K562 (cell line): ENCODE measurements around the gene HLCS. TPM values are rescaled to one million over a fixed set of nuclear protein-coding genes. Genes with fewer than 3 reads are reported as not detected.

ENCODE experiments used
- CBX1 ChIP-seq: sonication (generic); IDR thresholded peaks from 2 replicates; pipeline ENCODE4 v1.6.1; 2016; ENCODE audit warnings: antibody characterized with exemption, low read depth, mild to moderate bottlenecking
- FOS ChIP-seq: IDR thresholded peaks from 3 replicates; pipeline ENCODE4 v1.6.1; 2011; ENCODE audit not compliant: insufficient read length; ENCODE audit errors: extremely low read depth
- JUND ChIP-seq, 2 experiments: IDR thresholded peaks; 2 replicates in 1 of 2; 3 replicates in 1 of 2; pipeline ENCODE4 v1.6.1; 2011; ENCODE audit warnings: borderline replicate concordance in 2 of 2, low read depth in 2 of 2, low read length in 2 of 2, improper control_type of control experiment in 1 of 2, missing biosample characterization in 1 of 2, missing genetic modification characterization in 1 of 2, missing genetic modification reagents in 1 of 2
- NCOA2 ChIP-seq, 2 experiments: fragments of 450-650 bp; IDR thresholded peaks; 2 replicates each; pipeline ENCODE4 v1.6.1; 2018; ENCODE audit warnings: mild to moderate bottlenecking in 2 of 2, moderate library complexity in 1 of 2; ENCODE audit not compliant: partially characterized antibody in 2 of 2
- NRF1 ChIP-seq, 2 experiments: fragments of 450-650 bp; IDR thresholded peaks in 1 of 2; conservative IDR thresholded peaks in 1 of 2; 2 replicates each; pipeline ENCODE4 v1.6.1; 2014; ENCODE audit warnings: mild to moderate bottlenecking in 2 of 2
- NUFIP1 ChIP-seq: fragments of 450-650 bp; IDR thresholded peaks from 2 replicates; pipeline ENCODE4 v1.6.1; 2018; ENCODE audit not compliant: partially characterized antibody
- PHB ChIP-seq: fragments of 250-450 bp; sonication (Bioruptor Pico); IDR thresholded peaks from 2 replicates; pipeline ENCODE4 v1.5.0; 2021
- POLR2H ChIP-seq: IDR thresholded peaks from 2 replicates; pipeline ENCODE4 v1.6.1; 2016; ENCODE audit warnings: missing genetic modification characterization, low read depth, mild to moderate bottlenecking, control low read depth, missing compliant biosample characterization, moderate library complexity
- SAP30 ChIP-seq: fragments of 200-600 bp; sonication (generic); IDR thresholded peaks from 2 replicates; pipeline ENCODE4 v1.6.1; 2012; ENCODE audit warnings: borderline replicate concordance, low read depth, mild to moderate bottlenecking, moderate library complexity, low read length, control low read depth, inconsistent platforms; ENCODE audit not compliant: insufficient read depth, poor library complexity, severe bottlenecking
- SMC3 ChIP-seq: conservative IDR thresholded peaks from 2 replicates; pipeline ENCODE4 v1.6.1; 2011; ENCODE audit warnings: low read depth, low read length, improper control_type of control experiment; ENCODE audit not compliant: insufficient read depth
- SOX6 ChIP-seq: fragments of 450-650 bp; IDR thresholded peaks from 2 replicates; pipeline ENCODE4 v1.6.1; 2014; ENCODE audit warnings: mild to moderate bottlenecking
- THRAP3 ChIP-seq: fragments of 450-650 bp; IDR thresholded peaks from 2 replicates; pipeline ENCODE4 v1.6.1; 2016; ENCODE audit warnings: mild to moderate bottlenecking, inconsistent platforms, borderline replicate concordance
- ZFP1 ChIP-seq: fragments of 450-650 bp; formaldehyde crosslinking; IDR thresholded peaks from 2 replicates; pipeline ENCODE4 v1.4.0; 2020; ENCODE audit warnings: mild to moderate bottlenecking, mixed read lengths
- ZFX ChIP-seq: sonication (generic); formaldehyde crosslinking; IDR thresholded peaks from 2 replicates; pipeline ENCODE4 v1.8.0; 2022; ENCODE audit warnings: mild to moderate bottlenecking, missing genetic modification reagents, moderate library complexity
- polyA plus RNA-seq, 8 experiments: library from polyadenylated mRNA; depleted of rRNA in 4 of 8; stranded (reverse) in 5 of 8; unstranded in 3 of 8; fragments of >200 nt; fragmentation: Nextera tagmentation in 2 of 8; fragmentation: Illumina TruSeq in 1 of 8; extraction: Ambion mirVana in 2 of 8; extraction: Trizol in 1 of 8; gene quantifications; 2 replicates each; pipeline versions ENCODE4 v1.2.1 to v1.2.3, GENCODE V29; 2011 to 2014; ENCODE audit warnings: inconsistent platforms in 1 of 8, missing spikeins in 1 of 8
- total RNA-seq, 7 experiments: library from RNA; depleted of rRNA in 6 of 7; stranded (reverse); fragments of >200 nt in 6 of 7; fragmentation: Illumina TruSeq in 2 of 7; extraction: Trizol in 2 of 7; gene quantifications; 2 replicates each; pipeline versions ENCODE4 v1.2.1 to v1.2.3, GENCODE V29; 2011 to 2021; ENCODE audit warnings: low replicate concordance in 1 of 7
- TF ChIP-seq, protein P1 (sequence below), 2 experiments: fragments of 450-650 bp; conservative IDR thresholded peaks; 2 replicates each; pipeline ENCODE4 v1.6.1; 2017; ENCODE audit warnings: mild to moderate bottlenecking in 2 of 2, moderate library complexity in 2 of 2
- TF ChIP-seq, protein P2 (sequence below): fragments of 250-450 bp; sonication (Bioruptor Pico); IDR thresholded peaks from 2 replicates; pipeline ENCODE4 v1.5.0; 2020; ENCODE audit warnings: mild to moderate bottlenecking, borderline replicate concordance
- TF ChIP-seq, protein P3 (sequence below): fragments of 450-650 bp; formaldehyde crosslinking; IDR thresholded peaks from 2 replicates; pipeline ENCODE4 v1.4.0; 2022; ENCODE audit warnings: missing genetic modification characterization
- TF ChIP-seq, protein P4 (sequence below): IDR thresholded peaks from 2 replicates; pipeline ENCODE4 v1.6.1; 2014; ENCODE audit warnings: antibody characterized with exemption
- TF ChIP-seq, protein P5 (sequence below): sonication (generic); formaldehyde crosslinking; IDR thresholded peaks from 2 replicates; pipeline ENCODE4 v1.5.0; 2020; ENCODE audit warnings: missing genetic modification reagents

HLCS gene
- total and polyA plus RNA-seq, 9 of the 15 experiments (the other 6 are each of a cell fraction or from before 2014, with no cell fraction given) = 3.0 to 21.5 (median 17.1) TPM

DNA sequence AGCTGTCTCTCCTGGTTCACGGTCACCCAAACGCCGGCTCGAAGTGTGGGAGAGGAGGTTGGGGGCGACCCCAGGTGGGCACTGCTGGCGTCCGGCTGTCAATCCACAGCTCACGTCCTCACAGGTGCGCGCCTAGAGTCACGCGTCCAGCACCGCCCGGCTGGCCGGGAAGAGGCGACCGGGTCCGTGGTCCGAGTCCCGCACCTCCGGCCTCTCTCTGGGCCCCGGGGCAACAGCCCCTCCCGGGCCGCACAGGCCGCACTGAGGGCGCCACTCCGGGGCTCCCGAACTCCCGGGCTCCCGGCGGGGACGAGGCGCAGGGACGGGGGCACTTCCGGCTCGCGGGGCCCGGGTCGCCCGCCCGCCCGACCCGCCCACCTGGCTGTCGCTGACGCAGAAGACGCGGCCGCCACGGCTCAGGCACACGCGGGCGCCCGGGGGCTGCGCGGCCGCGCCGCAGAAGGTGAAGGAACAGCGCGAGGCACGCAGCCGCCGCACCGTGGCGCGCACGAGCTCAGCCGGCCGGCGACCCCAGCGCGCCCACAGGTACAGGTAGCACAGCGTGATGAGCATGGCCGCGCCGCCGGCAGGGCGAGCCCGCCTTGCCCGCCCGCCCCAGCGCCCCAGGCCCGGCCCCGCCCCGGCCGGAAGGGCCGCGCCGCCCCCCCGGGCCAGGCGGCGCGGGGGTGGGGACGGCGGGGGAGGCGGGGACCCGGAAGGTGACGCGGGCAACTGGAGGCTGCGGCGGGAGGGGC is at the start of gene HLCS (continued):
- TF ChIP-seq, protein P1, sequence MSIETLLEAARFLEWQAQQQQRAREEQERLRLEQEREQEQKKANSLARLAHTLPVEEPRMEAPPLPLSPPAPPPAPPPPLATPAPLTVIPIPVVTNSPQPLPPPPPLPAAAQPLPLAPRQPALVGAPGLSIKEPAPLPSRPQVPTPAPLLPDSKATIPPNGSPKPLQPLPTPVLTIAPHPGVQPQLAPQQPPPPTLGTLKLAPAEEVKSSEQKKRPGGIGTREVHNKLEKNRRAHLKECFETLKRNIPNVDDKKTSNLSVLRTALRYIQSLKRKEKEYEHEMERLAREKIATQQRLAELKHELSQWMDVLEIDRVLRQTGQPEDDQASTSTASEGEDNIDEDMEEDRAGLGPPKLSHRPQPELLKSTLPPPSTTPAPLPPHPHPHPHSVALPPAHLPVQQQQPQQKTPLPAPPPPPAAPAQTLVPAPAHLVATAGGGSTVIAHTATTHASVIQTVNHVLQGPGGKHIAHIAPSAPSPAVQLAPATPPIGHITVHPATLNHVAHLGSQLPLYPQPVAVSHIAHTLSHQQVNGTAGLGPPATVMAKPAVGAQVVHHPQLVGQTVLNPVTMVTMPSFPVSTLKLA (conservative IDR thresholded peaks at IDR 0.05) = peak in 1 of 2 experiments; percentile 39; a peak in 2 of 4 replicates
- TF ChIP-seq PHB (CRISPR knock-in tag) (0 out of 2 replicates have a peak, but pooled peaks have one; percentile 65), ZFP1 (CRISPR knock-in tag) (no peak), SMC3 (no peak; the same call in 1 of the 2 replicates), SAP30 (peak; percentile 67), CBX1 (0 out of 2 replicates have a peak, but pooled peaks have one; percentile 59), SOX6 (no peak), POLR2H (tag) (no peak; the same call in 1 of the 2 replicates), JUND (IDR thresholded peaks at IDR 0.05; ENCODE audit: borderline replicate concordance, low read depth, low read length) (peak; percentile 3; the same call in 1 of the 2 replicates), JUND (tag; IDR thresholded peaks at IDR 0.05; ENCODE audit: borderline replicate concordance, low read depth, low read length) (no peak), FOS (no peak), THRAP3 (no peak), ZFX (CRISPR knock-in tag) (peak; percentile 95), NUFIP1 (no peak), NCOA2 (IDR thresholded peaks at IDR 0.05; ENCODE audit: partially characterized antibody in 2 of 2) (no peak), NRF1 (conservative IDR thresholded peaks at IDR 0.05 in 1 of 2, IDR thresholded peaks at IDR 0.05 in 1 of 2) (peak in 1 of 2 experiments; percentile 54; a peak in 2 of 4 replicates)
- TF ChIP-seq, protein P2, sequence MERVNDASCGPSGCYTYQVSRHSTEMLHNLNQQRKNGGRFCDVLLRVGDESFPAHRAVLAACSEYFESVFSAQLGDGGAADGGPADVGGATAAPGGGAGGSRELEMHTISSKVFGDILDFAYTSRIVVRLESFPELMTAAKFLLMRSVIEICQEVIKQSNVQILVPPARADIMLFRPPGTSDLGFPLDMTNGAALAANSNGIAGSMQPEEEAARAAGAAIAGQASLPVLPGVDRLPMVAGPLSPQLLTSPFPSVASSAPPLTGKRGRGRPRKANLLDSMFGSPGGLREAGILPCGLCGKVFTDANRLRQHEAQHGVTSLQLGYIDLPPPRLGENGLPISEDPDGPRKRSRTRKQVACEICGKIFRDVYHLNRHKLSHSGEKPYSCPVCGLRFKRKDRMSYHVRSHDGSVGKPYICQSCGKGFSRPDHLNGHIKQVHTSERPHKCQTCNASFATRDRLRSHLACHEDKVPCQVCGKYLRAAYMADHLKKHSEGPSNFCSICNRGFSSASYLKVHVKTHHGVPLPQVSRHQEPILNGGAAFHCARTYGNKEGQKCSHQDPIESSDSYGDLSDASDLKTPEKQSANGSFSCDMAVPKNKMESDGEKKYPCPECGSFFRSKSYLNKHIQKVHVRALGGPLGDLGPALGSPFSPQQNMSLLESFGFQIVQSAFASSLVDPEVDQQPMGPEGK (CRISPR knock-in tag) = no peak
- TF ChIP-seq, protein P3, sequence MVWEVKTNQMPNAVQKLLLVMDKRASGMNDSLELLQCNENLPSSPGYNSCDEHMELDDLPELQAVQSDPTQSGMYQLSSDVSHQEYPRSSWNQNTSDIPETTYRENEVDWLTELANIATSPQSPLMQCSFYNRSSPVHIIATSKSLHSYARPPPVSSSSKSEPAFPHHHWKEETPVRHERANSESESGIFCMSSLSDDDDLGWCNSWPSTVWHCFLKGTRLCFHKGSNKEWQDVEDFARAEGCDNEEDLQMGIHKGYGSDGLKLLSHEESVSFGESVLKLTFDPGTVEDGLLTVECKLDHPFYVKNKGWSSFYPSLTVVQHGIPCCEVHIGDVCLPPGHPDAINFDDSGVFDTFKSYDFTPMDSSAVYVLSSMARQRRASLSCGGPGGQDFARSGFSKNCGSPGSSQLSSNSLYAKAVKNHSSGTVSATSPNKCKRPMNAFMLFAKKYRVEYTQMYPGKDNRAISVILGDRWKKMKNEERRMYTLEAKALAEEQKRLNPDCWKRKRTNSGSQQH (CRISPR knock-in tag) = no peak
- TF ChIP-seq, protein P4, sequence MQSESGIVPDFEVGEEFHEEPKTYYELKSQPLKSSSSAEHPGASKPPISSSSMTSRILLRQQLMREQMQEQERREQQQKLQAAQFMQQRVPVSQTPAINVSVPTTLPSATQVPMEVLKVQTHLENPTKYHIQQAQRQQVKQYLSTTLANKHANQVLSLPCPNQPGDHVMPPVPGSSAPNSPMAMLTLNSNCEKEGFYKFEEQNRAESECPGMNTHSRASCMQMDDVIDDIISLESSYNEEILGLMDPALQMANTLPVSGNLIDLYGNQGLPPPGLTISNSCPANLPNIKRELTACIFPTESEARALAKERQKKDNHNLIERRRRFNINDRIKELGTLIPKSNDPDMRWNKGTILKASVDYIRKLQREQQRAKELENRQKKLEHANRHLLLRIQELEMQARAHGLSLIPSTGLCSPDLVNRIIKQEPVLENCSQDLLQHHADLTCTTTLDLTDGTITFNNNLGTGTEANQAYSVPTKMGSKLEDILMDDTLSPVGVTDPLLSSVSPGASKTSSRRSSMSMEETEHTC = no peak
- TF ChIP-seq, protein P5, sequence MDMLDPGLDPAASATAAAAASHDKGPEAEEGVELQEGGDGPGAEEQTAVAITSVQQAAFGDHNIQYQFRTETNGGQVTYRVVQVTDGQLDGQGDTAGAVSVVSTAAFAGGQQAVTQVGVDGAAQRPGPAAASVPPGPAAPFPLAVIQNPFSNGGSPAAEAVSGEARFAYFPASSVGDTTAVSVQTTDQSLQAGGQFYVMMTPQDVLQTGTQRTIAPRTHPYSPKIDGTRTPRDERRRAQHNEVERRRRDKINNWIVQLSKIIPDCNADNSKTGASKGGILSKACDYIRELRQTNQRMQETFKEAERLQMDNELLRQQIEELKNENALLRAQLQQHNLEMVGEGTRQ (CRISPR knock-in tag) = no peak
